WTC11 (cell line): Measurements from ENCODE around the gene SPATA6. TPM values are rescaled to one million over a fixed set of nuclear protein-coding genes. Genes with fewer than 3 reads are reported as not detected.

Experiments
- ATAC-seq: fragments of 200-7000 bp; cut with Tn5 transposase; 2 replicates; pipeline ENCODE4 v1.10.0; 2021; ENCODE audit warnings: mild to moderate bottlenecking, moderate library complexity
- CTCF ChIA-PET: fragments of 300-600 bp; sonication (Branson Sonifier 250); formaldehyde crosslinking; loops from one replicate; lab custom pipeline; 2021; ENCODE audit warnings: antibody characterized with exemption; lab: Charles Lee
- POLR2A ChIA-PET: fragments of 350-600 bp; sonication (Branson Sonifier 250); formaldehyde crosslinking; loops from one replicate; lab custom pipeline; 2021; ENCODE audit warnings: antibody characterized with exemption; lab: Charles Lee
- DNase-seq: peaks from one replicate; pipeline ENCODE4 v3.0.0; 2021; ENCODE audit warnings: low spot score
- H3K27ac Mint-ChIP-seq: 2 replicates; pipeline ENCODE4 v1.8.0; 2021; ENCODE audit warnings: mixed read lengths
- H3K27me3 Mint-ChIP-seq: 2 replicates; pipeline ENCODE4 v1.8.0; 2021; ENCODE audit warnings: low read depth, mild to moderate bottlenecking, moderate library complexity, mixed read lengths
- H3K36me3 Mint-ChIP-seq: 2 replicates; pipeline ENCODE4 v1.8.0; 2021; ENCODE audit warnings: mixed read lengths
- H3K4me1 Mint-ChIP-seq: 2 replicates; pipeline ENCODE4 v1.8.0; 2022; ENCODE audit warnings: mixed read lengths
- H3K4me3 Mint-ChIP-seq: 2 replicates; pipeline ENCODE4 v1.8.0; 2021; ENCODE audit warnings: mild to moderate bottlenecking, moderate library complexity, mixed read lengths
- H3K9me3 Mint-ChIP-seq: 2 replicates; pipeline ENCODE4 v1.8.0; 2021; ENCODE audit warnings: mixed read lengths
- AFF4 ChIP-seq: sonication (generic); formaldehyde crosslinking; IDR thresholded peaks from 2 replicates; pipeline ENCODE4 v1.8.1; 2023; ENCODE audit warnings: mild to moderate bottlenecking, missing genetic modification reagents, borderline replicate concordance
- ESRRA ChIP-seq: sonication (generic); formaldehyde crosslinking; IDR thresholded peaks from 2 replicates; pipeline ENCODE4 v1.8.1; 2022; ENCODE audit warnings: mild to moderate bottlenecking, missing genetic modification reagents, borderline replicate concordance
- FOXP4 ChIP-seq: sonication (generic); formaldehyde crosslinking; IDR thresholded peaks from 2 replicates; pipeline ENCODE4 v1.8.0; 2022; ENCODE audit warnings: mild to moderate bottlenecking, missing genetic modification reagents
- SOX15 ChIP-seq: fragments of 250-450 bp; sonication (Bioruptor Pico); IDR thresholded peaks from 2 replicates; pipeline ENCODE4 v1.9.0; 2021; ENCODE audit warnings: mild to moderate bottlenecking
- ZBTB43 ChIP-seq: sonication (generic); formaldehyde crosslinking; IDR thresholded peaks from 2 replicates; pipeline ENCODE4 v1.8.1; 2023; ENCODE audit warnings: mild to moderate bottlenecking, missing genetic modification reagents
- ZNF121 ChIP-seq: sonication (generic); formaldehyde crosslinking; IDR thresholded peaks from 2 replicates; pipeline ENCODE4 v1.8.0; 2023; ENCODE audit warnings: missing genetic modification reagents
- total RNA-seq: library from RNA; stranded (reverse); gene quantifications from 3 replicates; pipeline ENCODE4 v1.2.3, GENCODE V29; 2021
- TF ChIP-seq, protein P1 (sequence below): sonication (generic); formaldehyde crosslinking; IDR thresholded peaks from 2 replicates; pipeline ENCODE4 v1.8.1; 2022; ENCODE audit warnings: mild to moderate bottlenecking, moderate library complexity, missing genetic modification reagents

Gene SPATA6
- total RNA-seq, 1 experiment from 2014 or later = 17.7 TPM

DNA sequence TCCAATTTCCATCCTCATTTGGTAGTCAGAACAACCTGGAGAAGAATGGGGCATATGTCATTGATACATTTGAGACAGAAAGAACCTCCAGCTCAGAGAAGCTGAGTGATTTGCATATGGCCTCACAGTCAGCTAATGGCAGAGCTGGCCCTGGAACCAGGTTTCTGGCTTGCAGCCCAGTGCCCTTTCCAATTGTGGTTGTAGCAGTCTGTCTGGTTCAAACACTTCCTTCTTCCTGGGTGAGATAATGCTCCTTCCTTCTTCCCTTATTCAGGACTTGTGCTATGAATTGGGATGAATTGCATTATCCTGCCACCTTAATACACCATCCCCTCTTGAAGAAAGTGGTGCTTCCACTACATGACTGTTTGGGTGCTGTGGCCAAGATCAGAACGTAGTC, 225.3 kb downstream of the SPATA6 start:
- Mint-ChIP-seq H3K27ac (no peak overlapping the region), H3K4me3 (no peak overlapping the region), H3K27me3 (no peaks in the 10 kb centered on the region; the same call in 1 of the 2 replicates), H3K4me1 (peaks cover 8% of the 10 kb centered on the region), H3K9me3 (no peaks in the 10 kb centered on the region), H3K36me3 (no peaks in the 10 kb centered on the region)
- CTCF ChIA-PET = interaction anchor here (1.4 kb wide), 2 partner anchors 10 to 284 kb away, joined by 3 to 5 read pairs; no protein-coding TSS in a partner anchor
- DNase-seq = no peak
- TF ChIP-seq AFF4 (CRISPR knock-in tag) = no peak
- TF ChIP-seq FOXP4 = no peak
- TF ChIP-seq ZNF121 = no peak
- TF ChIP-seq, protein P1, sequence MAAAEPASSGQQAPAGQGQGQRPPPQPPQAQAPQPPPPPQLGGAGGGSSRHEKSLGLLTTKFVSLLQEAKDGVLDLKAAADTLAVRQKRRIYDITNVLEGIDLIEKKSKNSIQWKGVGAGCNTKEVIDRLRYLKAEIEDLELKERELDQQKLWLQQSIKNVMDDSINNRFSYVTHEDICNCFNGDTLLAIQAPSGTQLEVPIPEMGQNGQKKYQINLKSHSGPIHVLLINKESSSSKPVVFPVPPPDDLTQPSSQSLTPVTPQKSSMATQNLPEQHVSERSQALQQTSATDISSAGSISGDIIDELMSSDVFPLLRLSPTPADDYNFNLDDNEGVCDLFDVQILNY (CRISPR knock-in tag) = no peak
- no peak for TF ChIP-seq ZBTB43 (CRISPR knock-in tag)
- TF ChIP-seq SOX15 = no peak
- no peak for TF ChIP-seq ESRRA
- no peak for ATAC-seq
- POLR2A ChIA-PET = no interaction called here

Other genes with a start within 250 kb of the SPATA6 start
- gene SLC5A9, start 249.5 kb downstream of the SPATA6 start, total RNA-seq = 0.22 to 0.64 TPM (median 0.27 TPM) in 3 replicates